Measurements from ENCODE around the gene PDE4D.

GRCh38 chr5:59275510-59276324 is 617.8 kb downstream of the PDE4D start:
- TF ChIP-seq CTCF (optimal IDR thresholded peaks at IDR 0.05 in 1 of 3, IDR thresholded peaks at IDR 0.05 in 1 of 3, conservative IDR thresholded peaks at IDR 0.05 in 1 of 3; ENCODE audit: extremely low read depth in 1 of 3, insufficient read depth in 2 of 3, low read length in 3 of 3) (no peak), EZH2 (IDR thresholded peaks at IDR 0.05; ENCODE audit: low read length) (no peak)
